ENCODE results near the gene RFX7. TPM values are rescaled to one million over a fixed set of nuclear protein-coding genes. Genes with fewer than 3 reads are reported as not detected.

The RFX7 gene
- polyA plus RNA-seq, 2 of the 4 experiments (the other 2 are of a cell fraction), result 11.7 to 14.9 TPM

DNA sequence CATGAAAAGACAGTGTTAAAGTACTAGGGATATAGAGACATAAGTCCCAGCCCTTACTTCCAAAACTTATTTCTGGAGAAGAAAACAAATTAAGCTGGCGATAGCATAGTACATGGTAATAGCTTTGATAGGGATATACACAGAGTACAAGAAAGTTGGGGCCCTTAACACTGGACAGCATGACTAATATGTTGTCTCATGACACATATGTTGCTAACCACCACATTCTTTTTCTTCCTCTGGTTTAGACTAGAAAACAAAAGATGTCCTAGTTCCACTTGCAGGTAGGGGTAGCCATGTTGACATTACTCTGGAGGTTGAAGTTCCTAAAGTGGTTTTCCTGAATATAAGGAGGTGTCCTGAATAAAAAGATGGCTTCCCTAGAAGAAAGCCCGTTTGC, 75.3 kb downstream of the RFX7 start:
- Histone ChIP-seq H3K4me3 (no peak overlapping the region), H3K4me2 (no peak overlapping the region), H3K27ac (no peak overlapping the region), H3K4me1 (no peaks in the 10 kb centered on the region), H3K9me3 (no peaks in the 10 kb centered on the region)
- DNase-seq (ENCODE audit: low read depth in 1 of 2, low spot score in 1 of 2), result no peak
- ChIA-PET CTCF (no interaction called here), POLR2A (no interaction called here)
- WGBS (ENCODE audit: missing lambda C conversion rate), result 78% methylated on average over 2 of the region's 2 CpGs
- ATAC-seq, result no peak
- no peak for TF ChIP-seq RARB (CRISPR knock-in tag; IDR thresholded peaks at IDR 0.05)
- TF ChIP-seq CHD4 (IDR thresholded peaks at IDR 0.05; ENCODE audit: borderline replicate concordance), result no peak
- no peak for TF ChIP-seq FOSB (CRISPR knock-in tag; IDR thresholded peaks at IDR 0.05)
- 0 out of 2 replicates have a peak, but pooled peaks have one; percentile 34 for TF ChIP-seq RFX5 (IDR thresholded peaks at IDR 0.05)
- TF ChIP-seq MYC (IDR thresholded peaks at IDR 0.05; ENCODE audit: borderline replicate concordance, low read length), result no peak
- TF ChIP-seq HOXA7 (CRISPR knock-in tag; IDR thresholded peaks at IDR 0.05), result no peak
- no peak for FAIRE-seq

- ATAC-seq (no peak), FAIRE-seq (no peak), DNase-seq (ENCODE audit: low read depth in 1 of 2, low spot score in 1 of 2) (no peak)
- WGBS (ENCODE audit: missing lambda C conversion rate), result 95% methylated on average over 2 of the region's 2 CpGs
- Histone ChIP-seq H3K4me3 (no peak overlapping the region), H3K27ac (no peak overlapping the region), H3K9me3 (no peaks in the 10 kb centered on the region), H3K4me2 (no peak overlapping the region), H3K4me1 (peaks cover 8% of the 10 kb centered on the region; the same call in 2 of the 3 replicates)
- CTCF ChIA-PET, result no interaction called here
- POLR2A ChIA-PET, result no interaction called here
- no peak for TF ChIP-seq MAFK (IDR thresholded peaks at IDR 0.05; ENCODE audit: partially characterized antibody)
- TF ChIP-seq RFX5 (IDR thresholded peaks at IDR 0.05), result no peak
- TF ChIP-seq GATA3 (IDR thresholded peaks at IDR 0.05; ENCODE audit: borderline replicate concordance), result no peak
- no peak for TF ChIP-seq E2F6 (IDR thresholded peaks at IDR 0.05; ENCODE audit: borderline replicate concordance, low read depth)
- no peak for TF ChIP-seq USF2 (IDR thresholded peaks at IDR 0.05)
- no peak for TF ChIP-seq CBX2 (IDR thresholded peaks at IDR 0.05; ENCODE audit: borderline replicate concordance, low read depth)
- no peak for TF ChIP-seq RARB (CRISPR knock-in tag; IDR thresholded peaks at IDR 0.05)
Measured at GRCh38 chr15:56165234-56165633, 78.4 kb downstream of the RFX7 start.

DNA sequence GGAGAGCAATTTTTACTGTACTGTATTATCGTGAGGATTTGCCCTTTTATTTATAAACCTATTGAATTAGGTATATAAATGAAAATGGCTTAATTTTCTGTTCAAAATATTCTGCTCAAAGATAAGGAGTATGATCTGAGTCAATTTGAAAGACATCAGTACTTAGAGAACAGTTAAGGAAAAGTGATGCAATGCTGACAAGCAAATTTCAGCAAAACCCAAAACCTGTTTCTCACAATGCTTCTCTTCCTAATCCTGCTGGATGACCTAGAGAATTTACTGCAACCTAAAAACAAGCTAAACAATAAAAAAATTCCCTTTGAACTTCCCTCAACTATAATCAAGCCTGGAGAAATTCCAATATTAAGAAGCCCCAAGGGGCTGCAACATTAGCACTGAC, 82.7 kb downstream of the RFX7 start:
- ChIA-PET POLR2A (no interaction called here), CTCF (interaction anchor here (1.5 kb wide), 1 partner anchor 57 kb away, joined by 3 read pairs; no protein-coding TSS in a partner anchor)
- 86% methylated on average over 1 of the region's 1 CpG for WGBS (ENCODE audit: missing lambda C conversion rate)
- FAIRE-seq, result peak; percentile 28
- ATAC-seq, result no peak
- no peak overlapping the region for H3K4me3 ChIP-seq
- no peak overlapping the region for H3K4me2 ChIP-seq
- DNase-seq (ENCODE audit: low read depth in 1 of 2, low spot score in 1 of 2), result no peak
- peak overlapping the region in 1 of 2 experiments; percentile 5; a peak in 1 of 6 replicates for H3K27ac ChIP-seq
- H3K9me3 ChIP-seq, result no peaks in the 10 kb centered on the region
- TF ChIP-seq POLR2AphosphoS2 (conservative IDR thresholded peaks at IDR 0.05; ENCODE audit: low read length) (no peak), USF2 (IDR thresholded peaks at IDR 0.05) (no peak), ESRRA (IDR thresholded peaks at IDR 0.05; ENCODE audit: borderline replicate concordance, low read length) (no peak), HMGXB4 (CRISPR knock-in tag; IDR thresholded peaks at IDR 0.05; ENCODE audit: borderline replicate concordance) (no peak), PHF8 (IDR thresholded peaks at IDR 0.05; ENCODE audit: borderline replicate concordance, low read depth) (no peak)
- TF ChIP-seq, protein P1, sequence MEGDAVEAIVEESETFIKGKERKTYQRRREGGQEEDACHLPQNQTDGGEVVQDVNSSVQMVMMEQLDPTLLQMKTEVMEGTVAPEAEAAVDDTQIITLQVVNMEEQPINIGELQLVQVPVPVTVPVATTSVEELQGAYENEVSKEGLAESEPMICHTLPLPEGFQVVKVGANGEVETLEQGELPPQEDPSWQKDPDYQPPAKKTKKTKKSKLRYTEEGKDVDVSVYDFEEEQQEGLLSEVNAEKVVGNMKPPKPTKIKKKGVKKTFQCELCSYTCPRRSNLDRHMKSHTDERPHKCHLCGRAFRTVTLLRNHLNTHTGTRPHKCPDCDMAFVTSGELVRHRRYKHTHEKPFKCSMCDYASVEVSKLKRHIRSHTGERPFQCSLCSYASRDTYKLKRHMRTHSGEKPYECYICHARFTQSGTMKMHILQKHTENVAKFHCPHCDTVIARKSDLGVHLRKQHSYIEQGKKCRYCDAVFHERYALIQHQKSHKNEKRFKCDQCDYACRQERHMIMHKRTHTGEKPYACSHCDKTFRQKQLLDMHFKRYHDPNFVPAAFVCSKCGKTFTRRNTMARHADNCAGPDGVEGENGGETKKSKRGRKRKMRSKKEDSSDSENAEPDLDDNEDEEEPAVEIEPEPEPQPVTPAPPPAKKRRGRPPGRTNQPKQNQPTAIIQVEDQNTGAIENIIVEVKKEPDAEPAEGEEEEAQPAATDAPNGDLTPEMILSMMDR (IDR thresholded peaks at IDR 0.05), result no peak
- peaks cover 8% of the 10 kb centered on the region; the same call in 2 of the 3 replicates for H3K4me1 ChIP-seq

Measured in A549 (cell line).